OCI-LY7 (cell line): Measurements from ENCODE around the gene GRPEL2. TPM values are rescaled to one million over a fixed set of nuclear protein-coding genes. Genes with fewer than 3 reads are reported as not detected.

Source experiments
- BruUV-seq: library from RNA; stranded (reverse); fragments of 400-500 nt; replicated peaks from 2 replicates; lab custom pipeline; 2021; lab: Mats Ljungman, UMichigan
- CTCF ChIA-PET: fragments of 300-600 bp; sonication (Branson Sonifier 250); formaldehyde crosslinking; loops from one replicate; lab custom pipeline; 2022; ENCODE audit warnings: antibody characterized with exemption; ENCODE audit not compliant: unreplicated experiment; lab: Charles Lee
- POLR2A ChIA-PET: fragments of 300-600 bp; sonication (Branson Sonifier 250); formaldehyde crosslinking; loops from one replicate; lab custom pipeline; 2022; ENCODE audit warnings: antibody characterized with exemption; lab: Charles Lee
- DNase-seq: peaks from one replicate; pipeline ENCODE4 v3.0.0-alpha.2; 2015; ENCODE audit warnings: low spot score
- H2AFZ ChIP-seq: fragments of 200-600 bp; sonication (generic), shearing (Covaris generic); 2 replicates; pipeline ENCODE4 v1.6.1; 2014; ENCODE audit warnings: mild to moderate bottlenecking, antibody characterized with exemption, low read length, moderate library complexity
- H3K27ac ChIP-seq: fragments of 200-600 bp; sonication (generic); 2 replicates; pipeline ENCODE4 v1.5.1; 2014; ENCODE audit warnings: mixed run types, low read depth, mild to moderate bottlenecking, moderate library complexity, low read length, inconsistent platforms; ENCODE audit not compliant: poor library complexity, severe bottlenecking
- H3K36me3 ChIP-seq: fragments of 200-600 bp; sonication (generic); 2 replicates; pipeline ENCODE4 v1.6.1; 2014; ENCODE audit warnings: mild to moderate bottlenecking, antibody characterized with exemption, low read length, moderate library complexity, mixed read lengths; ENCODE audit not compliant: insufficient read depth
- H3K4me1 ChIP-seq: fragments of 200-600 bp; sonication (generic); 2 replicates; pipeline ENCODE4 v1.5.1; 2014; ENCODE audit warnings: mild to moderate bottlenecking, low read length; ENCODE audit not compliant: insufficient read depth, poor library complexity, severe bottlenecking
- H3K4me2 ChIP-seq: fragments of 200-600 bp; sonication (generic); 2 replicates; pipeline ENCODE4 v1.6.1; 2014; ENCODE audit warnings: mild to moderate bottlenecking, low read length
- H3K4me3 ChIP-seq: fragments of 200-600 bp; sonication (generic); 2 replicates; pipeline ENCODE4 v1.5.1; 2014; ENCODE audit warnings: mild to moderate bottlenecking, low read depth, low read length; ENCODE audit not compliant: poor library complexity, severe bottlenecking
- H3K79me2 ChIP-seq: fragments of 200-600 bp; sonication (generic); 2 replicates; pipeline ENCODE4 v1.6.1; 2016; ENCODE audit warnings: low read depth, mild to moderate bottlenecking, low read length, moderate library complexity, mixed read lengths; ENCODE audit not compliant: insufficient read depth
- H3K9me2 ChIP-seq: fragments of 200-600 bp; sonication (generic); 2 replicates; pipeline ENCODE4 v1.6.1; 2016; ENCODE audit warnings: mild to moderate bottlenecking, low read length, mixed read lengths; ENCODE audit not compliant: insufficient read depth
- H3K9me3 ChIP-seq: fragments of 200-600 bp; sonication (generic); 2 replicates; pipeline ENCODE4 v1.6.1; 2014; ENCODE audit warnings: mild to moderate bottlenecking, mixed run types, low read length, mixed read lengths
- H4K20me1 ChIP-seq: fragments of 200-600 bp; sonication (generic); 2 replicates; pipeline ENCODE4 v1.6.1; 2014; ENCODE audit warnings: mild to moderate bottlenecking, antibody characterized with exemption, low read length, moderate library complexity, mixed read lengths; ENCODE audit not compliant: insufficient read depth
- CTCF ChIP-seq: fragments of 200-600 bp; sonication (generic); conservative IDR thresholded peaks from 2 replicates; pipeline ENCODE4 v1.5.1; 2014; ENCODE audit warnings: mild to moderate bottlenecking, antibody characterized with exemption, low read length, moderate library complexity, mixed read lengths
- EZH2phosphoT487 ChIP-seq: fragments of 200-600 bp; sonication (generic); IDR thresholded peaks from 2 replicates; pipeline ENCODE4 v1.6.1; 2018; ENCODE audit warnings: low read depth, borderline replicate concordance, mild to moderate bottlenecking, mixed run types, antibody characterized with exemption, low read length, moderate library complexity, mixed read lengths
- intact Hi-C: fragments of 100-400 bp; cut with micrococcal nuclease; formaldehyde crosslinking; loops from one replicate; pipeline ENCODE4 v1.10.0; 2022; ENCODE audit not compliant: unreplicated experiment
- total RNA-seq, 2 experiments: library from RNA; depleted of rRNA in 1 of 2; stranded (reverse); fragments of >200 nt in 1 of 2; shearing (Covaris generic) in 1 of 2; gene quantifications; 2 replicates each; pipeline ENCODE4 v1.2.3, GENCODE V29; 2014 to 2022

The GRPEL2 gene
- total RNA-seq, 2 experiments from 2014 or later = 28.3 to 41.5 TPM

GRCh38 chr5:149298163-149298562 is 47.1 kb upstream of the GRPEL2 start:
- Histone ChIP-seq H3K9me3 (no peaks in the 10 kb centered on the region), H3K36me3 (no peaks in the 10 kb centered on the region), H3K9me2 (no peaks in the 10 kb centered on the region), H3K4me2 (no peak overlapping the region), H4K20me1 (no peaks in the 10 kb centered on the region), H3K79me2 (no peaks in the 10 kb centered on the region), H2AFZ (no peak overlapping the region), H3K27ac (no peak overlapping the region), H3K4me1 (peaks cover 26% of the 10 kb centered on the region), H3K4me3 (no peak overlapping the region)
- TF ChIP-seq CTCF (no peak), EZH2phosphoT487 (no peak)
- BruUV-seq = no TSS peak
- no peak for DNase-seq
- intact Hi-C loops = no loop called here
- ChIA-PET CTCF (no interaction called here), POLR2A (interaction anchor here (0.8 to 1.4 kb wide), 3 partner anchors 10 to 60 kb away, joined by 3 to 4 read pairs (median 3); partner anchors contain the start of gene PCYOX1L)

DNA sequence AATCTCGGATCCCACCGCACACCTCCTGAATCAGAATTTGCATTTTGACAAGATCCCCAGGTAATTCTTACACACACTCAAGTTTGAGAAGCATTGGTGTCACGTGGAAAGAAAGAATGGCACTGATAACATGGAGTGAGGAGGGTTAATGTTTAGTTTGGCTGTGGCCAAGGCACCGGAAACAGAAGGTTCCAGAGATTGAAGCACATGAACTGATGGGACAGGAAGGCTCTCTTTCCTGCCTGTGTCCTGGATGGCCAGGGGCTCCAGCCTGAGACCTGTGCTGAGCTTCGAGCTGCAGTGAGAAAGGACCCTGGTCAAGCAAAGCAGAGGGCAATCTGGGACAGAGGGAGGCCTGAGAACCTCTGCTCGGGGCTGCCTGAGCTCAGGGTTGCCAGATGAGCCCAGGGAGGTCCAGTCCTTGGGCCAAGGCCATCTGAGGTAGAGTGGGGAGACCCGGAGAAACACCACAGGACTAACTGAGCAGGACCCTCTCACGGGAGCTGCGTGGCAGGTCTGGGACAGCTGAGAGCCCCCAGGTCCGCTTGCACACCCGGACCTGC is 46.4 kb upstream of the GRPEL2 start:
- no peaks in the 10 kb centered on the region for H3K36me3 ChIP-seq
- H3K27ac ChIP-seq = no peak overlapping the region
- no peaks in the 10 kb centered on the region for H3K9me2 ChIP-seq
- no peak overlapping the region for H3K4me3 ChIP-seq
- POLR2A ChIA-PET = interaction anchor here (0.8 to 1.4 kb wide), 3 partner anchors 10 to 59 kb away, joined by 3 to 4 read pairs (median 3); partner anchors contain the start of gene PCYOX1L
- no peak overlapping the region for H3K4me2 ChIP-seq
- DNase-seq = no peak
- H4K20me1 ChIP-seq = no peaks in the 10 kb centered on the region
- TF ChIP-seq EZH2phosphoT487 (no peak), CTCF (no peak)
- H3K9me3 ChIP-seq = no peaks in the 10 kb centered on the region
- no peak overlapping the region for H2AFZ ChIP-seq
- no peaks in the 10 kb centered on the region for H3K79me2 ChIP-seq
- H3K4me1 ChIP-seq = peaks cover 26% of the 10 kb centered on the region
- intact Hi-C loops = no loop called here
- CTCF ChIA-PET = no interaction called here
- no TSS peak for BruUV-seq

GRCh38 chr5:149299451-149300054 is 45.7 kb upstream of the GRPEL2 start:
- no peak for DNase-seq
- Histone ChIP-seq H3K4me2 (no peak overlapping the region), H3K79me2 (no peaks in the 10 kb centered on the region), H3K9me2 (no peaks in the 10 kb centered on the region), H4K20me1 (no peaks in the 10 kb centered on the region), H3K4me3 (no peak overlapping the region), H3K4me1 (peaks cover 24% of the 10 kb centered on the region), H3K36me3 (no peaks in the 10 kb centered on the region), H2AFZ (no peak overlapping the region), H3K9me3 (no peaks in the 10 kb centered on the region), H3K27ac (no peak overlapping the region)
- intact Hi-C loops = no loop called here
- ChIA-PET CTCF (no interaction called here), POLR2A (no interaction called here)
- TF ChIP-seq CTCF (no peak), EZH2phosphoT487 (no peak)
- no TSS peak for BruUV-seq
